HEK293 (cell line): ENCODE data around the gene TPM4.

Experiments
- CTCF ChIA-PET: fragments of 350-600 bp; formaldehyde crosslinking; extraction: SDS; loops from one replicate; lab custom pipeline; 2021; ENCODE audit warnings: antibody characterized with exemption; lab: Yijun Ruan, JAX
- POLR2A ChIA-PET: fragments of 300-600 bp; formaldehyde crosslinking; extraction: SDS; loops from one replicate; lab custom pipeline; 2020; ENCODE audit warnings: antibody characterized with exemption, inconsistent platforms; lab: Yijun Ruan, JAX
- H3K27ac ChIP-seq: fragments of 200-500 bp; sonication (Bioruptor generic); 2 replicates; pipeline ENCODE4 v1.5.1; 2014; ENCODE audit warnings: low read depth, low read length, control low read depth, inconsistent platforms; ENCODE audit errors: extremely low read depth
- H3K36me3 ChIP-seq, 2 experiments: fragments of 200-500 bp in 1 of 2; sonication (Bioruptor generic) in 1 of 2; 1 replicate in 1 of 2; 2 replicates in 1 of 2; pipeline ENCODE4 v1.5.1; 2014 to 2017; ENCODE audit warnings: inconsistent platforms in 2 of 2, low read length in 2 of 2; ENCODE audit not compliant: control insufficient read depth in 2 of 2, insufficient read depth in 1 of 2
- H3K4me1 ChIP-seq: fragments of 200-500 bp; sonication (Bioruptor generic); 2 replicates; pipeline ENCODE4 v1.5.1; 2014; ENCODE audit warnings: mild to moderate bottlenecking, low read length, inconsistent platforms; ENCODE audit not compliant: control insufficient read depth, insufficient read depth
- H3K4me3 ChIP-seq: 2 replicates; pipeline ENCODE4 v1.5.1; 2011; ENCODE audit warnings: low read depth, mild to moderate bottlenecking, control low read depth, low read length, moderate library complexity
- H3K9me3 ChIP-seq: fragments of 200-500 bp; sonication (Bioruptor generic); 2 replicates; pipeline ENCODE4 v1.5.1; 2014; ENCODE audit warnings: low read depth, low read length, inconsistent platforms; ENCODE audit not compliant: control insufficient read depth, insufficient read depth
- ZNF174 ChIP-seq: fragments of 450-650 bp; formaldehyde crosslinking; IDR thresholded peaks from 2 replicates; pipeline ENCODE4 v1.5.0; 2017; ENCODE audit warnings: missing biosample characterization, mild to moderate bottlenecking, missing genetic modification characterization
- ZNF223 ChIP-seq: fragments of 450-650 bp; formaldehyde crosslinking; IDR thresholded peaks from 2 replicates; pipeline ENCODE4 v1.5.1; 2016; ENCODE audit warnings: missing biosample characterization, missing genetic modification characterization
- ZNF354C ChIP-seq: fragments of 450-650 bp; formaldehyde crosslinking; IDR thresholded peaks from 2 replicates; pipeline ENCODE4 v1.5.1; 2016; ENCODE audit warnings: missing biosample characterization, missing genetic modification characterization, low read depth, borderline replicate concordance
- ZNF514 ChIP-seq: fragments of 450-650 bp; formaldehyde crosslinking; IDR thresholded peaks from 2 replicates; pipeline ENCODE4 v1.5.1; 2016; ENCODE audit warnings: missing biosample characterization, missing genetic modification characterization
- ZNF664 ChIP-seq: fragments of 450-650 bp; formaldehyde crosslinking; IDR thresholded peaks from 2 replicates; pipeline ENCODE4 v1.5.1; 2016; ENCODE audit warnings: missing biosample characterization, missing genetic modification characterization
- ZNF791 ChIP-seq: fragments of 450-650 bp; formaldehyde crosslinking; IDR thresholded peaks from 2 replicates; pipeline ENCODE4 v1.5.1; 2016; ENCODE audit warnings: missing biosample characterization, missing genetic modification characterization
- ZSCAN30 ChIP-seq: fragments of 450-650 bp; IDR thresholded peaks from 2 replicates; pipeline ENCODE4 v1.5.1; 2018; ENCODE audit warnings: missing biosample characterization, mild to moderate bottlenecking, missing genetic modification characterization, moderate library complexity
- TF ChIP-seq, protein P1 (sequence below): fragments of 450-650 bp; formaldehyde crosslinking; IDR thresholded peaks from 2 replicates; pipeline ENCODE4 v1.5.1; 2016; ENCODE audit warnings: missing biosample characterization, missing genetic modification characterization, borderline replicate concordance
- TF ChIP-seq, protein P2 (sequence below): fragments of 450-650 bp; formaldehyde crosslinking; IDR thresholded peaks from 2 replicates; pipeline ENCODE4; 2016; ENCODE audit warnings: missing biosample characterization, missing genetic modification characterization
- TF ChIP-seq, protein P3 (sequence below): fragments of 450-650 bp; formaldehyde crosslinking; IDR thresholded peaks from 2 replicates; pipeline ENCODE4 v1.5.1; 2016; ENCODE audit warnings: missing biosample characterization, missing genetic modification characterization
- TF ChIP-seq, protein P4 (sequence below): fragments of 450-650 bp; formaldehyde crosslinking; IDR thresholded peaks from 2 replicates; pipeline ENCODE4 v1.5.1; 2017; ENCODE audit warnings: missing biosample characterization, missing genetic modification characterization
- TF ChIP-seq, protein P5 (sequence below): fragments of 450-650 bp; formaldehyde crosslinking; IDR thresholded peaks from 2 replicates; pipeline ENCODE4 v1.5.1; 2016; ENCODE audit warnings: missing biosample characterization, missing genetic modification characterization
- TF ChIP-seq, protein P6 (sequence below): fragments of 450-650 bp; formaldehyde crosslinking; IDR thresholded peaks from 2 replicates; pipeline ENCODE4 v1.5.1; 2016; ENCODE audit warnings: missing biosample characterization, missing genetic modification characterization
- TF ChIP-seq, protein P7 (sequence below): fragments of 450-650 bp; IDR thresholded peaks from 2 replicates; pipeline ENCODE4 v1.5.1; 2018; ENCODE audit warnings: missing biosample characterization, mild to moderate bottlenecking, missing genetic modification characterization

The TPM4 gene

DNA sequence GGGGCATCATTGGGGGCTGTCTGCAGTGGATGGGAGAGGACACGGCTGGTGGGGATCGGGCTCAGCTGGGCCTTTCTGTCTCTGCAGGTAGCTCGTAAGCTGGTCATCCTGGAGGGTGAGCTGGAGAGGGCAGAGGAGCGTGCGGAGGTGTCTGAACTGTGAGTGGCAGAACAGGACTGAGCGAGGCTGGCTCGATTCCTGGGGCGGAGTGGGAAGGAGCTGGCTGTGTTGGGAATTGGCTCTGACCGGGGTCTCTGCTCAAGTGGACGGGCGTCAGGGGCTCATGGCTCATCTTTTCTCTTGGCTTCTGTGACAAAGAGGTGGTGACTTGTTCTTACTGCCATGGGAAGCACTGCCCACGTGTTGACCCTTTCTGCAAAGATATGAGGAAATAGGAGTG lies 11.6 kb downstream of the TPM4 start:
- CTCF ChIA-PET: interaction anchor here (0.6 kb wide), 1 partner anchor 1111 kb away, joined by 6 read pairs; no protein-coding TSS in a partner anchor
- POLR2A ChIA-PET: interaction anchor here (0.7 kb wide), 1 partner anchor 11 kb away, joined by 3 read pairs; no protein-coding TSS in a partner anchor
- H3K36me3 ChIP-seq: peaks cover 74 to 99% of the 10 kb centered on the region in 2 experiments
- H3K27ac ChIP-seq: no peak overlapping the region
- no peaks in the 10 kb centered on the region for H3K4me1 ChIP-seq
- no peaks in the 10 kb centered on the region for H3K9me3 ChIP-seq
- H3K4me3 ChIP-seq: no peak overlapping the region
- TF ChIP-seq, protein P1, sequence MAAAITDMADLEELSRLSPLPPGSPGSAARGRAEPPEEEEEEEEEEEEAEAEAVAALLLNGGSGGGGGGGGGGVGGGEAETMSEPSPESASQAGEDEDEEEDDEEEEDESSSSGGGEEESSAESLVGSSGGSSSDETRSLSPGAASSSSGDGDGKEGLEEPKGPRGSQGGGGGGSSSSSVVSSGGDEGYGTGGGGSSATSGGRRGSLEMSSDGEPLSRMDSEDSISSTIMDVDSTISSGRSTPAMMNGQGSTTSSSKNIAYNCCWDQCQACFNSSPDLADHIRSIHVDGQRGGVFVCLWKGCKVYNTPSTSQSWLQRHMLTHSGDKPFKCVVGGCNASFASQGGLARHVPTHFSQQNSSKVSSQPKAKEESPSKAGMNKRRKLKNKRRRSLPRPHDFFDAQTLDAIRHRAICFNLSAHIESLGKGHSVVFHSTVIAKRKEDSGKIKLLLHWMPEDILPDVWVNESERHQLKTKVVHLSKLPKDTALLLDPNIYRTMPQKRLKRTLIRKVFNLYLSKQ (tag by site-specific recombination): no peak
- TF ChIP-seq ZNF354C (no peak), ZSCAN30 (tag by site-specific recombination) (no peak), ZNF174 (no peak), ZNF664 (tag by site-specific recombination) (no peak)
- TF ChIP-seq, protein P2, sequence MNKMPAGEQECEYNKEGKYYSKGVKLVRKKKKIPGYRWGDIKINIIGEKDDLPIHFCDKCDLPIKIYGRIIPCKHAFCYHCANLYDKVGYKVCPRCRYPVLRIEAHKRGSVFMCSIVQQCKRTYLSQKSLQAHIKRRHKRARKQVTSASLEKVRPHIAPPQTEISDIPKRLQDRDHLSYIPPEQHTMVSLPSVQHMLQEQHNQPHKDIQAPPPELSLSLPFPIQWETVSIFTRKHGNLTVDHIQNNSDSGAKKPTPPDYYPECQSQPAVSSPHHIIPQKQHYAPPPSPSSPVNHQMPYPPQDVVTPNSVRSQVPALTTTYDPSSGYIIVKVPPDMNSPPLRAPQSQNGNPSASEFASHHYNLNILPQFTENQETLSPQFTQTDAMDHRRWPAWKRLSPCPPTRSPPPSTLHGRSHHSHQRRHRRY: no peak
- TF ChIP-seq, all 188 proteins: peak for 0

DNA sequence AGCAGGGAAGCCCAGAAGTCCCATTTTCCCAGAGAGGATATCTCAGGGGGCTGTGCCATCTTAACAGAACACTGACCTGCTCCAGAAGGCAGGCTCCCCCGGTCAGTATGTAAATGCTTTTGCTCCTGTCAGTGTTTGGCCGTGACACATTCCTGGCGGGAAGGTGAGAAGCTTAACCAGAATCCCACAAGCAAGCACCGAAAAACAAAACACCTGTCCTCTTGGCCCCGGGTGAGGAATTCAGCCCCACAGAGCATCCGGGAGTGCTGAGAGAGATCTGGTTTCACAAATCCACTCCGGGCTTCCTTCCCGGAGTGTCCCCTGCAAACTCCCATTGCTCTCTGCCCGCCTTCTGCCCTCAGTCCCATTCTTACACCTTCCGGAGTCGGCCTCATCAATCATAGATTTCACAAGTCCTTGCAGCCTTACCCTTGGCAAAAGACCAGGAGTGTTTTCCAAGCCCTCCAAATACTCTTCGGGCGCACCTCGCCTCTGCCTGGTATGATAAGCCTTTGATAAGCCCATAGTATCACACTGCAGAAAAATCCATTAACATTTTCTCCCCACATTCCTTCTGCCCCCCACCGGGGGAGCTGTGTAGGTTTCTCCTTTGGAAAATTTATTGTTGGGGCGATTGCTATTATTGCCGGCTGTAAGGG lies 12.2 kb downstream of the TPM4 start:
- H3K36me3 ChIP-seq: peaks cover 73 to 99% of the 10 kb centered on the region in 2 experiments
- CTCF ChIA-PET: interaction anchor here (0.7 to 0.9 kb wide), 2 partner anchors 18 to 25 kb away, joined by 3 read pairs; no protein-coding TSS in a partner anchor
- TF ChIP-seq, protein P3, sequence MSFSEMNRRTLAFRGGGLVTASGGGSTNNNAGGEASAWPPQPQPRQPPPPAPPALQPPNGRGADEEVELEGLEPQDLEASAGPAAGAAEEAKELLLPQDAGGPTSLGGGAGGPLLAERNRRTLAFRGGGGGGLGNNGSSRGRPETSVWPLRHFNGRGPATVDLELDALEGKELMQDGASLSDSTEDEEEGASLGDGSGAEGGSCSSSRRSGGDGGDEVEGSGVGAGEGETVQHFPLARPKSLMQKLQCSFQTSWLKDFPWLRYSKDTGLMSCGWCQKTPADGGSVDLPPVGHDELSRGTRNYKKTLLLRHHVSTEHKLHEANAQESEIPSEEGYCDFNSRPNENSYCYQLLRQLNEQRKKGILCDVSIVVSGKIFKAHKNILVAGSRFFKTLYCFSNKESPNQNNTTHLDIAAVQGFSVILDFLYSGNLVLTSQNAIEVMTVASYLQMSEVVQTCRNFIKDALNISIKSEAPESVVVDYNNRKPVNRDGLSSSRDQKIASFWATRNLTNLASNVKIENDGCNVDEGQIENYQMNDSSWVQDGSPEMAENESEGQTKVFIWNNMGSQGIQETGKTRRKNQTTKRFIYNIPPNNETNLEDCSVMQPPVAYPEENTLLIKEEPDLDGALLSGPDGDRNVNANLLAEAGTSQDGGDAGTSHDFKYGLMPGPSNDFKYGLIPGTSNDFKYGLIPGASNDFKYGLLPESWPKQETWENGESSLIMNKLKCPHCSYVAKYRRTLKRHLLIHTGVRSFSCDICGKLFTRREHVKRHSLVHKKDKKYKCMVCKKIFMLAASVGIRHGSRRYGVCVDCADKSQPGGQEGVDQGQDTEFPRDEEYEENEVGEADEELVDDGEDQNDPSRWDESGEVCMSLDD (tag by site-specific recombination): no peak
- TF ChIP-seq, protein P4, sequence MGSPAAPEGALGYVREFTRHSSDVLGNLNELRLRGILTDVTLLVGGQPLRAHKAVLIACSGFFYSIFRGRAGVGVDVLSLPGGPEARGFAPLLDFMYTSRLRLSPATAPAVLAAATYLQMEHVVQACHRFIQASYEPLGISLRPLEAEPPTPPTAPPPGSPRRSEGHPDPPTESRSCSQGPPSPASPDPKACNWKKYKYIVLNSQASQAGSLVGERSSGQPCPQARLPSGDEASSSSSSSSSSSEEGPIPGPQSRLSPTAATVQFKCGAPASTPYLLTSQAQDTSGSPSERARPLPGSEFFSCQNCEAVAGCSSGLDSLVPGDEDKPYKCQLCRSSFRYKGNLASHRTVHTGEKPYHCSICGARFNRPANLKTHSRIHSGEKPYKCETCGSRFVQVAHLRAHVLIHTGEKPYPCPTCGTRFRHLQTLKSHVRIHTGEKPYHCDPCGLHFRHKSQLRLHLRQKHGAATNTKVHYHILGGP (tag by site-specific recombination): no peak
- TF ChIP-seq ZNF791 (tag by site-specific recombination): no peak
- TF ChIP-seq ZNF514 (tag by site-specific recombination): no peak
- TF ChIP-seq, protein P5, sequence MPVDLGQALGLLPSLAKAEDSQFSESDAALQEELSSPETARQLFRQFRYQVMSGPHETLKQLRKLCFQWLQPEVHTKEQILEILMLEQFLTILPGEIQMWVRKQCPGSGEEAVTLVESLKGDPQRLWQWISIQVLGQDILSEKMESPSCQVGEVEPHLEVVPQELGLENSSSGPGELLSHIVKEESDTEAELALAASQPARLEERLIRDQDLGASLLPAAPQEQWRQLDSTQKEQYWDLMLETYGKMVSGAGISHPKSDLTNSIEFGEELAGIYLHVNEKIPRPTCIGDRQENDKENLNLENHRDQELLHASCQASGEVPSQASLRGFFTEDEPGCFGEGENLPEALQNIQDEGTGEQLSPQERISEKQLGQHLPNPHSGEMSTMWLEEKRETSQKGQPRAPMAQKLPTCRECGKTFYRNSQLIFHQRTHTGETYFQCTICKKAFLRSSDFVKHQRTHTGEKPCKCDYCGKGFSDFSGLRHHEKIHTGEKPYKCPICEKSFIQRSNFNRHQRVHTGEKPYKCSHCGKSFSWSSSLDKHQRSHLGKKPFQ (tag by site-specific recombination): no peak
- TF ChIP-seq ZNF223: no peak
- TF ChIP-seq, protein P6, sequence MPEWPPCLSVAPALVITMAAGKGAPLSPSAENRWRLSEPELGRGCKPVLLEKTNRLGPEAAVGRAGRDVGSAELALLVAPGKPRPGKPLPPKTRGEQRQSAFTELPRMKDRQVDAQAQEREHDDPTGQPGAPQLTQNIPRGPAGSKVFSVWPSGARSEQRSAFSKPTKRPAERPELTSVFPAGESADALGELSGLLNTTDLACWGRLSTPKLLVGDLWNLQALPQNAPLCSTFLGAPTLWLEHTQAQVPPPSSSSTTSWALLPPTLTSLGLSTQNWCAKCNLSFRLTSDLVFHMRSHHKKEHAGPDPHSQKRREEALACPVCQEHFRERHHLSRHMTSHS: no peak
- TF ChIP-seq, protein P7, sequence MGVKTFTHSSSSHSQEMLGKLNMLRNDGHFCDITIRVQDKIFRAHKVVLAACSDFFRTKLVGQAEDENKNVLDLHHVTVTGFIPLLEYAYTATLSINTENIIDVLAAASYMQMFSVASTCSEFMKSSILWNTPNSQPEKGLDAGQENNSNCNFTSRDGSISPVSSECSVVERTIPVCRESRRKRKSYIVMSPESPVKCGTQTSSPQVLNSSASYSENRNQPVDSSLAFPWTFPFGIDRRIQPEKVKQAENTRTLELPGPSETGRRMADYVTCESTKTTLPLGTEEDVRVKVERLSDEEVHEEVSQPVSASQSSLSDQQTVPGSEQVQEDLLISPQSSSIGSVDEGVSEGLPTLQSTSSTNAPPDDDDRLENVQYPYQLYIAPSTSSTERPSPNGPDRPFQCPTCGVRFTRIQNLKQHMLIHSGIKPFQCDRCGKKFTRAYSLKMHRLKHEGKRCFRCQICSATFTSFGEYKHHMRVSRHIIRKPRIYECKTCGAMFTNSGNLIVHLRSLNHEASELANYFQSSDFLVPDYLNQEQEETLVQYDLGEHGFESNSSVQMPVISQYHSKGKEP (tag by site-specific recombination): no peak
- POLR2A ChIA-PET: interaction anchor here (0.6 kb wide), 1 partner anchor 8 kb away, joined by 3 read pairs; no protein-coding TSS in a partner anchor
- H3K27ac ChIP-seq: no peak overlapping the region
- no peak overlapping the region for H3K4me3 ChIP-seq
- H3K9me3 ChIP-seq: no peaks in the 10 kb centered on the region
- no peaks in the 10 kb centered on the region for H3K4me1 ChIP-seq
